Omental fat pad (tissue), 4 donors: ENCODE results near the gene PCBD2. TPM values are rescaled to one million over a fixed set of nuclear protein-coding genes. Genes with fewer than 3 reads are reported as not detected.

Source experiments
- ATAC-seq: fragments of 150-250 bp; one replicate; pipeline ENCODE4 v1.9.1; 2016; ENCODE audit warnings: mild to moderate bottlenecking, moderate library complexity; ENCODE audit not compliant: low FRiP score
- DNase-seq: peaks from one replicate; pipeline ENCODE4 v3.0.0-alpha.2; 2019; ENCODE audit warnings: low spot score
- total RNA-seq, 4 donors: library from RNA; depleted of rRNA; stranded (reverse); fragments of >200 nt; gene quantifications; one replicate each; pipeline ENCODE4 v1.1.0, GENCODE V29; 2016
- TF ChIP-seq, protein P1 (sequence below), 3 donors: fragments of 450-650 bp; IDR thresholded peaks; one replicate each; pipeline ENCODE4 v1.5.1; 2016 to 2017; ENCODE audit warnings: antibody characterized with exemption in 3 of 3, mild to moderate bottlenecking in 3 of 3, moderate library complexity in 2 of 3

PCBD2 gene
- total RNA-seq, 4 donors from 2014 or later: 5.4 to 10.3 (median 7.3) TPM

DNA sequence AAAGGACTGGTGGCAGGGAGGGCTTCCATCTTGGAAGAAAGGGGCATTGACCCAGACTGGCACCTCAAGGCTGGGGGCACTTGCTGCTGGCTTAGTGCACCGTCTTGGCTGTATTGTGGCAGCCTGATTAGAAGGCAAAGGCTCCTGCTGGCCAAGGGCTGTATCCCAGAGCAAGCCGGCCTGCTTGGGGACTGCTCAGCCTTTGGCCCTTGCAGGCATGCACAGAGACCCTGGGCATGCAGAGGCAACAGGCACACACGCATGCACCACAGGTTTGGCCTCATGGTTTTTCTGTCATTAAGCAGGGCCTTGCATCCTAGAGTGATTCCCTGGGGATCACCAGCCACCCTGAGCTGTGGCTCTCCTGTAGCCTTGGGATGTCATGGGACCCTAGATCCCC is 100.1 kb downstream of the PCBD2 start:
- DNase-seq (no peak), ATAC-seq (no peak)
- TF ChIP-seq, protein P1, sequence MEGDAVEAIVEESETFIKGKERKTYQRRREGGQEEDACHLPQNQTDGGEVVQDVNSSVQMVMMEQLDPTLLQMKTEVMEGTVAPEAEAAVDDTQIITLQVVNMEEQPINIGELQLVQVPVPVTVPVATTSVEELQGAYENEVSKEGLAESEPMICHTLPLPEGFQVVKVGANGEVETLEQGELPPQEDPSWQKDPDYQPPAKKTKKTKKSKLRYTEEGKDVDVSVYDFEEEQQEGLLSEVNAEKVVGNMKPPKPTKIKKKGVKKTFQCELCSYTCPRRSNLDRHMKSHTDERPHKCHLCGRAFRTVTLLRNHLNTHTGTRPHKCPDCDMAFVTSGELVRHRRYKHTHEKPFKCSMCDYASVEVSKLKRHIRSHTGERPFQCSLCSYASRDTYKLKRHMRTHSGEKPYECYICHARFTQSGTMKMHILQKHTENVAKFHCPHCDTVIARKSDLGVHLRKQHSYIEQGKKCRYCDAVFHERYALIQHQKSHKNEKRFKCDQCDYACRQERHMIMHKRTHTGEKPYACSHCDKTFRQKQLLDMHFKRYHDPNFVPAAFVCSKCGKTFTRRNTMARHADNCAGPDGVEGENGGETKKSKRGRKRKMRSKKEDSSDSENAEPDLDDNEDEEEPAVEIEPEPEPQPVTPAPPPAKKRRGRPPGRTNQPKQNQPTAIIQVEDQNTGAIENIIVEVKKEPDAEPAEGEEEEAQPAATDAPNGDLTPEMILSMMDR (IDR thresholded peaks at IDR 0.05): no peak

DNA sequence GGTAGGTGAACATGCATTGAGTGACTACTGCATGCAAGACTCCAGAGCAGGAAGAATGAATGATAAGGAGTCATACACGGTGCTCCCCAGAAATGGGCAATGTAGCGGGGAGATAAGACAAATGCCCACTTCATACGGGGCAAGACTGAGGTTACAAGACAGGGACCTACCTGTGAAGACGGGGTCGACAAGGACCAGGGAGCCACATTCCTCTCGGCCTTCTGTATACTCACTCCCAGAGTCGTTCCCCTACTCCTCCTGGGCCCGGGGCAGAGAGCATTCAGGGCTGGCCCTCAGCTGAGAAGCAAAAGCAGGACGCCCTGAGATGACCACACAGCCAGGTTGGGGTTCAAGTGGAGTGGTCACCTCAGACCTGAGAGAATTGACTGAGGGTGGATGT is 102.4 kb downstream of the PCBD2 start:
- DNase-seq: no peak
- TF ChIP-seq, protein P1 (IDR thresholded peaks at IDR 0.05): no peak
- ATAC-seq: no peak

DNA sequence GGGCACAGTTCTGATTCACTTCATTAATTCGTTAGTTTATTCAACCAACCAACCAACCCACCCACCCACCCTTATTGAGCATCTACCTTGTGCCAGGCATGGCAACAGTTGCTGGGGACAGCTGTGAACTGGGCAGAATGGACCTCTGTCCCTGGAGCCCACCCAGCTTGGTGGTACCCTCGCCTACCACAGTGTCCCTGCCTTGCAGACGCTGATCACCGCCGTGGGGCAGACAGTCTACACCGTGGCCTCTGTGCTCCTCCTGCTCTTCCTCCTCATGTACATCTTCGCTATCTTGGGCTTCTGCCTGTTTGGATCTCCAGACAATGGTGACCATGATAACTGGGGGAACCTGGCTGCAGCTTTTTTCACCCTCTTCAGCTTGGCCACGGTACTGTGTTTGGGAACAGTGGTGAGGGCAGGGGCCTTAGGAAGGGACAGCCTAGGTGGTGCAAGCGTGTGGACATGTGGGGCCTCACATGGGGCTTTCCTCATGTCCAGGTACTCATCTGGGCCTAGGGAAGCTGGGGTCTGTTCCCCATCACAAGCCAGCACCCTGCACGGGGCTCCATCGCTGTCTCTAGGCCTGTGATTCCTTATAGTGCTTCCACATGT is 102.9 kb downstream of the PCBD2 start:
- DNase-seq (no peak), ATAC-seq (no peak)

DNA sequence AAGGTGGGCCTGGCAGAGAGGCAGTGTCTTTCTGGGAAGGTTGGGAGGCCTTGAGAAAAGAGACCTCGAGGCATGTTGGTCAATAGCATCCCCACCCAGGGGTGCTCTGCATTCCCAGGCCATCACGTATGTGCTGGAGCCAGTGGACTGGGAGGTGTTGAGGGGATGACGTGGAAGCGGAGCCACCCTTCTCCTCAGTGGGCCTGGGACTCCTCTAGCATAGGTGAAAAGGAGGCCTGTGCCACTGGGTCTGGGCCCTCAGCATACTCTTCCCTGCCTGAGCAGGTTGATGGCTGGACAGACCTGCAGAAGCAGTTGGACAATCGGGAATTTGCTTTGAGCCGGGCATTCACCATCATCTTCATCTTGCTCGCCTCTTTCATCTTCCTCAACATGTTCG is 103.6 kb downstream of the PCBD2 start:
- ATAC-seq: no peak
- no peak for DNase-seq
- TF ChIP-seq, protein P1 (IDR thresholded peaks at IDR 0.05): no peak

More for the DNA sequence above, 102.9 kb downstream of the PCBD2 start:
- TF ChIP-seq, protein P1 (IDR thresholded peaks at IDR 0.05): no peak

DNA sequence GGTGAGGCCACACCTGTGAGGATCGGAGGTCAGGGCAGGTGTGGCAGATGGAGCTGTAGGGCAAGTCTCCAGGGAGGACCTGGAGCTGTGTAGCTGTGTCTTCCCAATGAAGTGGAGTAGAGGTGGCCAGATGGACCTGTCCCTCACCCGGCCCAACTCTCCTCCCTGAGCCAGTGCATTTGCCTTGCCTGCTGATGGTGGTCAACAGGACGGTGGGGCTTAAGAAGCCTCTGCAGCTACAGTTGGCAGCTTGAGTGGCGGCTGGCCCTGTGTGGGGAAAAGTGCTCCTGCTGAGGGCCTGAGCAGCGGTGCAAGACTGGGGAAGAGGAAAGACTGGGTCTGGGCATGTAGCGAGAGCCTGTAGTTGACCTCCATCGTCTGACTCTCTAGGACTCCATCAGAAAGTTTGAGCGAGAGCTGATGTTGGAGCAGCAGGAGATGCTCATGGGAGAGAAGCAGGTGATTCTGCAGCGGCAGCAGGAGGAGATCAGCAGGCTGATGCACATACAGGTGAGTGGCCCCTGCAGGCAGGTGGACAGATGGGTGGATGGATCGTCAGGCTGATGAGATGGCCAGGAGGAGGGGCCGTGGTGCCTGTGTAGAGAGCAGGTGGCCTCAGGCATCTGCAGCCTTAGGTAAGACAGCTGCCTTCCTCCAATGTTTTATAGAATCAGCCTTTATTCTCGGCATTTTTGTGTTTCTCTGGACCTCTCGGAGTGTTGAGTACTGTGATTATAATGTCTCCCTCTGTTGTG is 104.2 kb downstream of the PCBD2 start:
- TF ChIP-seq, protein P1 (IDR thresholded peaks at IDR 0.05): no peak
- DNase-seq (no peak), ATAC-seq (no peak)

DNA sequence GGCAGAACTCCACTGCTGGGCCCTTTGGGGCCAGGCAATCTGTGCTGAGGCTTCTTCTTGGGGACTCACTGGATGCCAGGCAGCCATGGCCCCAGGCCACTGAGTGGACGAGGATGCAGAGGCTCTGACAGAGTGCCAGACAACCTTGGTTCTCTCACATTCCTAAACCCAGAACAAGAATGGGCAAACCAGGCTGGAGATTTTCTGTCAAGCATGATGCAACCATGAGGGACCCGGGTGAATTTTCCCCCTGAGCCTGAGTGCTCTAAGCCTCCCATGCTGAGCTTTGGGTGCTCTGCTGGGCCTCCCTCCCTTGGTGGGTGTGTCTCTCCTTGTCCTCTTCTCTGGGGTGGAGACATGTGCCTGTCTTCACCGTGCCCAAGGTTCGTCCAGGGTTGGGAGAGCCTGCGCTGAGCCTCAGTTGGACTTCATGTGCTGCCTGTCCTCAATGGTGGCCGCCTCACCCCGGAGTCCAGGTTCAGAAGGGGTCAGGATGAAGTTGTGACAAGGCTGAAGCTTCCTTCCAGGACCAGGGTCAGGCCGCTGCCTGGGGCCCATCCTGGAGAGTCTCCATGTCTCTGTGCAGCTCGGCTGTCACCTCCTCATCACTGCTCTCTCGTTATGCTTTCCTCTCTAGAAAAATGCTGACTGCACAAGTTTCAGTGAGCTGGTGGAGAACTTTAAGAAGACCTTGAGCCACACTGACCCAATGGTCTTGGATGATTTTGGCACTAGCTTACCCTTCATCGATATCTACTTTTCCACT is 105.0 kb downstream of the PCBD2 start:
- TF ChIP-seq, protein P1 (IDR thresholded peaks at IDR 0.05): no peak
- ATAC-seq (no peak), DNase-seq (no peak)
